Nephron (organoid): ENCODE measurements around the gene DENND4B.

ENCODE experiments used
- H3K27ac Mint-ChIP-seq, 3 experiments: 2 replicates each; pipeline ENCODE4 v1.8.0; 2020; ENCODE audit warnings: mixed read lengths in 3 of 3, mild to moderate bottlenecking in 2 of 3, moderate library complexity in 1 of 3
- H3K27me3 Mint-ChIP-seq: 2 replicates; pipeline ENCODE4 v1.8.0; 2021; ENCODE audit warnings: low read depth, mild to moderate bottlenecking, moderate library complexity, mixed read lengths
- H3K36me3 Mint-ChIP-seq: 2 replicates; pipeline ENCODE4 v1.8.0; 2020; ENCODE audit warnings: low read depth, mixed read lengths
- H3K4me1 Mint-ChIP-seq: 2 replicates; pipeline ENCODE4 v1.8.0; 2020; ENCODE audit warnings: mixed read lengths
- H3K4me3 Mint-ChIP-seq, 3 experiments: 2 replicates each; pipeline ENCODE4 v1.8.0; 2020; ENCODE audit warnings: mild to moderate bottlenecking in 3 of 3, mixed read lengths in 3 of 3, moderate library complexity in 2 of 3
- H3K9me3 Mint-ChIP-seq: 2 replicates; pipeline ENCODE4 v1.8.0; 2020; ENCODE audit warnings: mixed read lengths
- TF ChIP-seq, protein P1 (sequence below), 3 experiments: fragments of 200-600 bp; sonication (generic); IDR thresholded peaks; one replicate each; pipeline ENCODE4 v1.5.0; 2021; ENCODE audit warnings: antibody characterized with exemption in 3 of 3; ENCODE audit not compliant: unreplicated experiment in 3 of 3

DENND4B gene

DNA sequence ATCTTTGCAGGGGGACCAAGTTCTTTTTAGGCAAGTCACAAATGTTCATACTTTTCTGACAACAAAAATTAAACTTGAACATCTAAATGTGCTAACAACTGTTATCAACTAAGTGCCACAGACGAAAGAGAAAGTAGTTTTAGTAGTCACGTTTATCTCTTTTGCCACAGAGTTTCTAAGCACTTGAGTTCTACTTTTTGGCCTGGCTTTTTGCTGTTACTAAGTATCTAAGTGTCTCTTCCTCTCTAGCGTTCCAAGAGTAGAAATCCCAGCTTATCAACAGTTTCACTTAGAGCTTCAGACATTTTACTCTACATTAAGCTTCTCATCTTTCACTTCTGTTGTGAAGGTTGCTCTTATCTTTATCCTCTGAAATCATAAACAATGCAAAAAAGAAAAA, 58.0 kb downstream of the DENND4B start:
- no peak overlapping the region for H3K4me3 Mint-ChIP-seq
- H3K36me3 Mint-ChIP-seq = peaks cover 40% of the 10 kb centered on the region
- H3K9me3 Mint-ChIP-seq = no peaks in the 10 kb centered on the region
- TF ChIP-seq, protein P1, sequence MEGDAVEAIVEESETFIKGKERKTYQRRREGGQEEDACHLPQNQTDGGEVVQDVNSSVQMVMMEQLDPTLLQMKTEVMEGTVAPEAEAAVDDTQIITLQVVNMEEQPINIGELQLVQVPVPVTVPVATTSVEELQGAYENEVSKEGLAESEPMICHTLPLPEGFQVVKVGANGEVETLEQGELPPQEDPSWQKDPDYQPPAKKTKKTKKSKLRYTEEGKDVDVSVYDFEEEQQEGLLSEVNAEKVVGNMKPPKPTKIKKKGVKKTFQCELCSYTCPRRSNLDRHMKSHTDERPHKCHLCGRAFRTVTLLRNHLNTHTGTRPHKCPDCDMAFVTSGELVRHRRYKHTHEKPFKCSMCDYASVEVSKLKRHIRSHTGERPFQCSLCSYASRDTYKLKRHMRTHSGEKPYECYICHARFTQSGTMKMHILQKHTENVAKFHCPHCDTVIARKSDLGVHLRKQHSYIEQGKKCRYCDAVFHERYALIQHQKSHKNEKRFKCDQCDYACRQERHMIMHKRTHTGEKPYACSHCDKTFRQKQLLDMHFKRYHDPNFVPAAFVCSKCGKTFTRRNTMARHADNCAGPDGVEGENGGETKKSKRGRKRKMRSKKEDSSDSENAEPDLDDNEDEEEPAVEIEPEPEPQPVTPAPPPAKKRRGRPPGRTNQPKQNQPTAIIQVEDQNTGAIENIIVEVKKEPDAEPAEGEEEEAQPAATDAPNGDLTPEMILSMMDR (IDR thresholded peaks at IDR 0.05; ENCODE audit: unreplicated experiment in 3 of 3) = no peak
- peaks cover 7% of the 10 kb centered on the region for H3K4me1 Mint-ChIP-seq
- H3K27ac Mint-ChIP-seq = peak overlapping the region in 1 of 3 experiments; percentile 17
- peaks cover 4% of the 10 kb centered on the region for H3K27me3 Mint-ChIP-seq

DNA sequence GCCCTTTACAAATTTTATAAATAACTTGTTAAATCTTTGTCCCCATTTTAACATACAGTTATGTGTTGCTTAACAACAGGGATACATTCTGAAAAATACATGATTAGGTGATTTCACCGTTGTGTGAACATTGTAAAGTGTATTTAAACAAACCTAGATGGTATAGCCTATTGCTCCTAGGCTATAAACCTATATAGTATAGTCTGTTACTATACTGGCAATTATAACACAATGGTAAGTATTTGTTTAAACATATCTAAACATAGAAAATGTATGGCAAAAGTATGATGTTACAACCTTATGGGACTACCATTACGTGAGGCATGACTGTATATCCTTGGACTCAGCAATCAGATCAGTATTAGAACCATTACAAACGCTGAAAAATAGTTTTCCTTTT, 60.4 kb downstream of the DENND4B start:
- Mint-ChIP-seq H3K4me3 (no peak overlapping the region), H3K9me3 (no peaks in the 10 kb centered on the region), H3K27me3 (peaks cover 4% of the 10 kb centered on the region), H3K4me1 (peaks cover 7% of the 10 kb centered on the region), H3K36me3 (peaks cover 31% of the 10 kb centered on the region), H3K27ac (peak overlapping the region in 1 of 3 experiments; percentile 22)
- TF ChIP-seq, protein P1 (IDR thresholded peaks at IDR 0.05; ENCODE audit: unreplicated experiment in 3 of 3) = no peak

DNA sequence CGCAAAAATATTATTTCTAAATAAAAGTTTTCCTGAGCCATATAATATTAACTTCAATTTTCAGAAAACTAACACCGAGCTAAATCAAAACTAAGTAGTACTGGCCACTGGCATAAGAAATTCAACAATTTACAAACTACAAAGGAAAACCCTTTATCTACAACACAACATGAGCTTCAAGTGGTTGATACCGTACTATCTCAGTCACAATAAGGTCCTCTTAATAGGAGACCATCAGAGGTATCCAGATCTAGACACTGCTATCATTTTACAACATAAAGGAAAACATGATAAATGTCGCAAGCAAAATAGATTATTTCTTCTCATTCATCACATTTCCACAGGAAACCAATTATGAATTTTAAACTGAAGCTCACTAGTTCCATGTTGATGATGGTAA, 63.3 kb downstream of the DENND4B start:
- H3K36me3 Mint-ChIP-seq = peaks cover 14% of the 10 kb centered on the region

DNA sequence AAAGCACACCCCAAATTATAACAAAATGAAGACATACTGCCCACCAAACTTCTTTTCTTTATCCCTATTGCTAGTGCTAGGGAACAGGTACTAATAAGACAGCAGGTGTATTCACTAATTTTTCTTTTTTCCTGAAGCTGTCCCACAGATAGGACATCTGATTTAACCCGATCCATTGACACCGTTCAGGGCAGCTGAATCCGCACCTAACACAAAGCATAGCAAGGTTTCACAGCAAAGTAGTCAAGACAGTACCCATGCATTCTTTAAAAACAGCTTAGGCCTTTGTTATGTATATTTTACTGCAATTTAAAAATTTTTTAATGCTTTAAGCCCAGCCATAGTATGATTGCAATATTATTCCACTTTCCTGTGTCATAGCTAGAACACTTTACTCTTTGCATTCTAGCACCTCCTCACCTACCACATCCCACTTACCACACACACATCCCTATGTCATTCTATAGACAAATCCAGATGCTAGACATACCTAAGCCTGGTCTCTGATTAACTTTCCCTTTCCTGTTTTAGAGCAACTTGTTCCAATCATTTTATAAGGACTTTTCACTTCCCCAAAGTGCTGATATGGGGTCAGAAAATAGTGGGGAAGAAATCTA, 64.1 kb downstream of the DENND4B start:
- Mint-ChIP-seq H3K9me3 (no peaks in the 10 kb centered on the region), H3K27ac (no peak overlapping the region), H3K4me3 (no peak overlapping the region), H3K4me1 (peaks cover 5% of the 10 kb centered on the region), H3K27me3 (no peaks in the 10 kb centered on the region), H3K36me3 (peaks cover 11% of the 10 kb centered on the region)
- TF ChIP-seq, protein P1 (IDR thresholded peaks at IDR 0.05; ENCODE audit: unreplicated experiment in 3 of 3) = no peak

More for the DNA sequence above, 63.3 kb downstream of the DENND4B start:
- peaks cover 6% of the 10 kb centered on the region for H3K4me1 Mint-ChIP-seq
- H3K27me3 Mint-ChIP-seq = no peaks in the 10 kb centered on the region
- TF ChIP-seq, protein P1 (IDR thresholded peaks at IDR 0.05; ENCODE audit: unreplicated experiment in 3 of 3) = no peak
- no peaks in the 10 kb centered on the region for H3K9me3 Mint-ChIP-seq
- no peak overlapping the region for H3K4me3 Mint-ChIP-seq
- no peak overlapping the region for H3K27ac Mint-ChIP-seq

DNA sequence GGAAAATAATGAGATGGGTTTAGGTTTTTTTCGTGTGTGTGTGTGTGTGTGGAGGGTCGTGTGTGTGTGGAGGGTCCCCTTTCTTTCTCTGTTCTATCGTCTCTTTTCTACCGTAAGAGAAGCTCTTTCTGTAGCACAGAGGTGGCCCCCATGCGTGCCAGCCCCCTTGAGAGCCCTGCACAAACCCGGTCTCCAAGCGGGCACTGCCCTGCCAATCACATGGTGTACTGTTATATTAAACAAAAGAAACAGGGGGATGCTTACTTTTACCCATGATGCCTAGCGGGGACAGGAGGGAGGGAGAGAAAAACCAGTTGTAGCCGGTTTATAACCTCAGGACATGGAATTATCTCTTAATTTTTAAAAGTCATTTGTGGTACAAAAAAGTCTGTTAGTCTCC, 64.8 kb downstream of the DENND4B start:
- Mint-ChIP-seq H3K9me3 (no peaks in the 10 kb centered on the region), H3K4me3 (no peak overlapping the region), H3K4me1 (peaks cover 5% of the 10 kb centered on the region)

More for the DNA sequence above, 64.8 kb downstream of the DENND4B start:
- TF ChIP-seq, protein P1 (IDR thresholded peaks at IDR 0.05; ENCODE audit: unreplicated experiment in 3 of 3) = no peak
- Mint-ChIP-seq H3K36me3 (peaks cover 6% of the 10 kb centered on the region), H3K27ac (no peak overlapping the region), H3K27me3 (no peaks in the 10 kb centered on the region)
